GM12892 (cell line): Measurements from ENCODE around the gene CD99.

Source experiments
- POLR2A ChIP-seq: IDR thresholded peaks from 2 replicates; pipeline ENCODE4 v1.6.1; 2011; ENCODE audit warnings: low read depth, low read length, control low read depth
- POLR2AphosphoS5 ChIP-seq: IDR thresholded peaks from 2 replicates; pipeline ENCODE4 v1.6.1; 2011; ENCODE audit warnings: low read depth, low read length, control low read depth
- TAF1 ChIP-seq: IDR thresholded peaks from 2 replicates; pipeline ENCODE4 v1.6.1; 2011; ENCODE audit warnings: low read depth, mild to moderate bottlenecking, control low read depth, low read length, borderline replicate concordance

DNA sequence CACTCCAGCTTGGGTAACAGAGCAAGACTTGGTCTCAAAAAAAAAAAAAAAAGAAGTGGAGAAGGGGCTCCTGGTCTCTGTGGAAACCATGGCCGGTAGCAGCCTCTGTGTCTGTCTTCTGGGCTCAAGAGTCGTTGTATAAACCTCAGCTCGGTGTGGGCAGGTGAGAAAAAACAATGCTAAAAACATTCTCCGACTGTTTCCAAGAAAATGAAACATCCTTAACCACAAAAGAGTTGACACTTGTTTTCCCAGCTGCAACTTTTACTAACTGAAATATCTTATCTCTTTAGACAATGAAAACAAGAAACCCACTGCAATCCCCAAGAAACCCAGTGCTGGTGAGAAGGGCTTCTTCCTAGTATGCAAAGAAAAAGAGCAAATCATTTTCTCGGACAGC is 26.2 kb downstream of the CD99 start:
- TF ChIP-seq POLR2A, result no peak
- no peak for TF ChIP-seq TAF1
- no peak for TF ChIP-seq POLR2AphosphoS5
